Measurements from ENCODE around the gene AFF2. TPM values are rescaled to one million over a fixed set of nuclear protein-coding genes. Genes with fewer than 3 reads are reported as not detected.

The AFF2 gene
- total RNA-seq, 4 donors from 2014 or later = 0.43 to 7.9 (median 4.3) TPM

DNA sequence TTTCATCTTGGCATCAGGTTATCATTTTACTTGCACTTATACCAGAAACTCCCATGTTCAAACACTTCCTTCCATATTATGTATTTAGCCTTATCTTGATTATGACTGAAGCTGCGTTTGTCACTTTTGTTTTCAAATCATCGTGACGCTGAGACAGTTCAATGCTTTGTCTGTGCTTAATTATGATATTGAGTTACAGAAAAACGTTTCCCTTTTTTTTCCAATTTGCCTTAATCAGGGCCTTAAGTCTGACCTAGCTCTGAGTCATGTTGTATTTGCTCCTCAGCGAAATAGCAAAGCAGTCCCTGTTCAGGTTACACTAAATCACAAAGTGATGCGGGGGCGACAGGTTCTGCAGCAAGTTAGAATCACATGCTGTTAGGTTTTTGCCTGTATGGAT lies 254.7 kb downstream of the AFF2 start:
- Histone ChIP-seq H3K27ac (no peak overlapping the region), H3K27me3 (no peaks in the 10 kb centered on the region), H3K36me3 (no peaks in the 10 kb centered on the region), H3K4me3 (no peak overlapping the region), H3K9me3 (no peaks in the 10 kb centered on the region), H3K4me1 (no peaks in the 10 kb centered on the region)
- intact Hi-C loops (cut with DNase I; ENCODE audit: low total_unique reads) = no loop called here
- TF ChIP-seq, protein P1, sequence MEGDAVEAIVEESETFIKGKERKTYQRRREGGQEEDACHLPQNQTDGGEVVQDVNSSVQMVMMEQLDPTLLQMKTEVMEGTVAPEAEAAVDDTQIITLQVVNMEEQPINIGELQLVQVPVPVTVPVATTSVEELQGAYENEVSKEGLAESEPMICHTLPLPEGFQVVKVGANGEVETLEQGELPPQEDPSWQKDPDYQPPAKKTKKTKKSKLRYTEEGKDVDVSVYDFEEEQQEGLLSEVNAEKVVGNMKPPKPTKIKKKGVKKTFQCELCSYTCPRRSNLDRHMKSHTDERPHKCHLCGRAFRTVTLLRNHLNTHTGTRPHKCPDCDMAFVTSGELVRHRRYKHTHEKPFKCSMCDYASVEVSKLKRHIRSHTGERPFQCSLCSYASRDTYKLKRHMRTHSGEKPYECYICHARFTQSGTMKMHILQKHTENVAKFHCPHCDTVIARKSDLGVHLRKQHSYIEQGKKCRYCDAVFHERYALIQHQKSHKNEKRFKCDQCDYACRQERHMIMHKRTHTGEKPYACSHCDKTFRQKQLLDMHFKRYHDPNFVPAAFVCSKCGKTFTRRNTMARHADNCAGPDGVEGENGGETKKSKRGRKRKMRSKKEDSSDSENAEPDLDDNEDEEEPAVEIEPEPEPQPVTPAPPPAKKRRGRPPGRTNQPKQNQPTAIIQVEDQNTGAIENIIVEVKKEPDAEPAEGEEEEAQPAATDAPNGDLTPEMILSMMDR (IDR thresholded peaks at IDR 0.05) = no peak
- no peak for TF ChIP-seq POLR2A (IDR thresholded peaks at IDR 0.05)
- no peak for DNase-seq

DNA sequence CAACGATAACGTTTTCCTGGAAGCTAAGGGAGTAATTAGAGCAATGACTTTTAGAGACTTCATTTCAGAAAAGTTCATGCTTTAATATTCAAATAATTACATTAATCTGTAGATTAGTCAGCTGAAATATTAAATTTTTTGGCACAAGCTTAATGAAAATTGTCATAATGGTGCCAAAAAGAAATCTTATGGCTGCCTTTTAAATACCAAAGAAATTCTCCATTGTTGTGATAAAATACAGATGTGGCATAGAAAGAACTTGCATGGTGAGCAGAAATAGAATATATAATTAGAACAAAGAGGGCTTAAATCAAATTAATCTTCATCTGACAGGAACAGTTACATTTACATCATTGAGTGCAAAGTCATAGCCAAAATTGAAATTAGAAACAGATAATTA lies 263.5 kb downstream of the AFF2 start:
- intact Hi-C loops (cut with DNase I; ENCODE audit: low total_unique reads) = no loop called here
- Histone ChIP-seq H3K4me3 (no peak overlapping the region), H3K9me3 (no peaks in the 10 kb centered on the region), H3K4me1 (no peaks in the 10 kb centered on the region), H3K36me3 (no peaks in the 10 kb centered on the region), H3K27me3 (no peaks in the 10 kb centered on the region), H3K27ac (no peak overlapping the region)
- TF ChIP-seq POLR2A (IDR thresholded peaks at IDR 0.05) = no peak
- TF ChIP-seq, protein P1 (IDR thresholded peaks at IDR 0.05) = no peak
- DNase-seq = no peak

DNA sequence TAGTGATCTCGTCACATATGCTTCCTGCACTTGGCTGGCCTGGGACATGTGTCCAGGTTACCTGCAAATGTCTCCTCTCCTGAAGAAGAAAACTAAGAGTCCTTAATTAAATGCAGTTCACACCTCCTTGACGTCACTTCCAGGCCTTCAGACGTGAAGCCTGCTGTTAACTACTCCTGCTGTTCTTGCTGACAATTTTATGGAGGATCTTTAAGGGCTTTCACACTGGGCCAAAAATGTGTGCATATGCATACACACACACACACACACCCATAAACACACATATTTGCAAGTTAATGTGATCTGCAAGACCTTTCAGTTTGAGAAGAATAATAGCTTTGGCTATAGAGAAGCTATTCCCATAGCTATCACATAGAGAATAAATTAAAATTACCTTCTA lies 267.9 kb downstream of the AFF2 start:
- no peaks in the 10 kb centered on the region for H3K4me1 ChIP-seq
- H3K9me3 ChIP-seq = no peaks in the 10 kb centered on the region
- DNase-seq = no peak
- H3K4me3 ChIP-seq = no peak overlapping the region
- H3K36me3 ChIP-seq = no peaks in the 10 kb centered on the region
- TF ChIP-seq, protein P1 (IDR thresholded peaks at IDR 0.05) = no peak
- TF ChIP-seq POLR2A (IDR thresholded peaks at IDR 0.05) = no peak
- H3K27ac ChIP-seq = no peak overlapping the region
- intact Hi-C loops (cut with DNase I; ENCODE audit: low total_unique reads) = no loop called here
- H3K27me3 ChIP-seq = no peaks in the 10 kb centered on the region

DNA sequence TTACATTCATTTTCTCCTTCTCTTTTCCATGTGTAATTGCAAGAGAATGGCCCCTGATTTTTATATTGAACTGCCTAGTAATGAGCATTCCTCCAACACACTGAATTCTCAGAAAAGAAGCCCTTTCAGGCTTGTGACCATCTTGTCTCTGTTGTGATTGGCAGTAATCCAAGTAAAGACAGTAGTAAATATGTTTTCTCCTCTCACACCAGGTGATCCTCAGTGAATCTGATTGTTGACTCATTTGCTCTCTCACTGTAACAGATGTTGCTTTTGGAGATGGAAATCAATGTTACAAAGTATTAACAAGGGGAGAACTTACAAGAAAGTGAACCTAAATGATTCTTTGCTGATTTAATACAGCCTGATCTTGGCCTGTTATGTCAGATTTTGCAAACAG lies 271.0 kb downstream of the AFF2 start:
- H3K4me3 ChIP-seq = no peak overlapping the region
- no peaks in the 10 kb centered on the region for H3K4me1 ChIP-seq
- TF ChIP-seq, protein P1 (IDR thresholded peaks at IDR 0.05) = no peak
- no peak for TF ChIP-seq POLR2A (IDR thresholded peaks at IDR 0.05)
- H3K36me3 ChIP-seq = no peaks in the 10 kb centered on the region
- H3K27ac ChIP-seq = no peak overlapping the region
- no peak for DNase-seq
- no peaks in the 10 kb centered on the region for H3K27me3 ChIP-seq
- intact Hi-C loops (cut with DNase I; ENCODE audit: low total_unique reads) = no loop called here
- H3K9me3 ChIP-seq = no peaks in the 10 kb centered on the region

DNA sequence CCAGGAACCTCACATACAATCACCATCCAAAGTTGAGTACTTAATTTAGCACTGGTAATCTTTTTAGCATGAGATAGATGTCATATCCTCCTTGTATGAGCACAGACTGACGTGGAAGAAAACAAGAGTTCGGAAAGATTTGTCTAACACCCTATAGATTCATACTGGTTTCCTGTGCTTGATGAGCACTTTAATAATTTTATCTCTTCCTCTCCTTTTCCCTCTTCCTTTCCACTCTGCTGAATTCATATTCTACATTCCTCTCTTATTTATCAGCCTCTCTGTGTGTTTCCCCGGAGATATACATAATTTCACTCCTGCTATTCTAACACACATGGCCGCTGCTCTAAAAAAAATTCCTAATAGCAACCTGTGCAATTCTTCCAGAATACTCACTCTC lies 273.9 kb downstream of the AFF2 start:
- no peaks in the 10 kb centered on the region for H3K9me3 ChIP-seq
- H3K4me1 ChIP-seq = no peaks in the 10 kb centered on the region
- no peak for TF ChIP-seq POLR2A (IDR thresholded peaks at IDR 0.05)
- TF ChIP-seq, protein P1 (IDR thresholded peaks at IDR 0.05) = no peak
- H3K36me3 ChIP-seq = no peaks in the 10 kb centered on the region
- intact Hi-C loops (cut with DNase I; ENCODE audit: low total_unique reads) = no loop called here
- H3K27me3 ChIP-seq = no peaks in the 10 kb centered on the region
- no peak overlapping the region for H3K4me3 ChIP-seq
- DNase-seq = no peak
- no peak overlapping the region for H3K27ac ChIP-seq

Data from uterus (tissue), 4 donors.